ENCODE measurements around the gene C2CD4C.

C2CD4C gene

GRCh38 chr19:406971-407510 lies 1.9 kb downstream of the C2CD4C start:
- no peak for TF ChIP-seq CTCF (IDR thresholded peaks at IDR 0.05; ENCODE audit: poor library complexity, severe bottlenecking)
- no peak overlapping the region for H3K4me3 ChIP-seq (ENCODE audit: severe bottlenecking)
- peaks cover 13% of the 10 kb centered on the region for H3K27me3 ChIP-seq (ENCODE audit: insufficient read depth, poor library complexity, severe bottlenecking)

GRCh38 chr19:406135-406781 lies 2.7 kb downstream of the C2CD4C start:
- Histone ChIP-seq H3K9me3 (ENCODE audit: severe bottlenecking) (no peaks in the 10 kb centered on the region), H3K4me3 (ENCODE audit: severe bottlenecking) (no peak overlapping the region), H3K27ac (ENCODE audit: poor library complexity, severe bottlenecking) (no peak overlapping the region), H3K36me3 (ENCODE audit: low read depth) (no peaks in the 10 kb centered on the region), H3K4me1 (ENCODE audit: insufficient read depth, poor library complexity, severe bottlenecking) (no peaks in the 10 kb centered on the region), H3K27me3 (ENCODE audit: insufficient read depth, poor library complexity, severe bottlenecking) (peaks cover 13% of the 10 kb centered on the region)
- TF ChIP-seq CTCF (IDR thresholded peaks at IDR 0.05; ENCODE audit: poor library complexity, severe bottlenecking) = no peak
- ATAC-seq (ENCODE audit: low read depth) = no peak
- DNase-seq (ENCODE audit: low spot score) = peak; percentile 39

More at GRCh38 chr19:406971-407510, 1.9 kb downstream of the C2CD4C start:
- Histone ChIP-seq H3K9me3 (ENCODE audit: severe bottlenecking) (no peaks in the 10 kb centered on the region), H3K36me3 (ENCODE audit: low read depth) (no peaks in the 10 kb centered on the region), H3K4me1 (ENCODE audit: insufficient read depth, poor library complexity, severe bottlenecking) (no peaks in the 10 kb centered on the region), H3K27ac (ENCODE audit: poor library complexity, severe bottlenecking) (no peak overlapping the region)
- peak; percentile 54 for DNase-seq (ENCODE audit: low spot score)
- ATAC-seq (ENCODE audit: low read depth) = no peak

DNA sequence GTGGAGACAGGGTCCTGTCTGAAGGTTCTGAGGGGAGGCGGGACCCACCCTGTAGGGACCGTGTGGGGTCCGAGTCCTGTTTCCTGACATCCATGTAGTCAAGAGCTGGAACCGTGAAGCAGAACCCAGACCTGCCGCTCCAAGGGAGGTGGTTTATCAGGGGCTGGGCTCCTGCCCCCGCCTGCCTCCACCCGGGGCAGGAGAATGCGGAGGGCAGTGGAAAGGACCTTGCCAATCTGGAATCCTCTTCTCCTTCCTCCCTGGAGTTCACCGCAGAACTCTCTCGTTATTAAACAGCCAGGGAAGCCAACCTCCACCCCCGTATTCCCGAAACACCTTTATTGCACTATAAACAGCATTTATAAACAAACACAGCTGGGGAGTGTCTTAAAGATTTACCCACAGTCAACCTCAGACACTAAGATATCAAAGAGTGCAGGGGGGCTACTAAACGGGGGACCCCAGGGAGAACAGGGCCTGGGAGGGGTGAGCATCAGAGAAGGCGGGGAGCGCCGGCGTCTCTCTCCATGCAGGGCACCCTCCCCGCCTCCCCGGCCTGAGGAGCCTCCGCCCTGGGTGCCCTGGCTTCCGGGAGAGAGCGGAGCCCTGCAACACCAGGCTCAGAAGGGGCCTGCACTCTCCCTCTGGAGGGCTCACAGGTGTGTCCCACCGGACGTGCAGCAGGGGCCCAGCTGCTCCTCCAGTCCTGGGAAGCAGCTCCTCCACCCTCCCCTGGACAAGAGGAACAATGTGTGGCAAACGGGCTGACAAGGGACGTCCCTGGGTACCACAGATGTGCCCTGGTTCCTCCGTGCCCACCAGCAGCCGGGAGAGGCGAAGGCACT lies 3.6 kb downstream of the C2CD4C start:
- peak; percentile 48 for ATAC-seq (ENCODE audit: low read depth)
- no peak for TF ChIP-seq CTCF (IDR thresholded peaks at IDR 0.05; ENCODE audit: poor library complexity, severe bottlenecking)
- DNase-seq (ENCODE audit: low spot score) = no peak
- Histone ChIP-seq H3K4me1 (ENCODE audit: insufficient read depth, poor library complexity, severe bottlenecking) (no peaks in the 10 kb centered on the region), H3K36me3 (ENCODE audit: low read depth) (no peaks in the 10 kb centered on the region), H3K27ac (ENCODE audit: poor library complexity, severe bottlenecking) (no peak overlapping the region), H3K4me3 (ENCODE audit: severe bottlenecking) (no peak overlapping the region), H3K9me3 (ENCODE audit: severe bottlenecking) (no peaks in the 10 kb centered on the region), H3K27me3 (ENCODE audit: insufficient read depth, poor library complexity, severe bottlenecking) (peaks cover 12% of the 10 kb centered on the region)

DNA sequence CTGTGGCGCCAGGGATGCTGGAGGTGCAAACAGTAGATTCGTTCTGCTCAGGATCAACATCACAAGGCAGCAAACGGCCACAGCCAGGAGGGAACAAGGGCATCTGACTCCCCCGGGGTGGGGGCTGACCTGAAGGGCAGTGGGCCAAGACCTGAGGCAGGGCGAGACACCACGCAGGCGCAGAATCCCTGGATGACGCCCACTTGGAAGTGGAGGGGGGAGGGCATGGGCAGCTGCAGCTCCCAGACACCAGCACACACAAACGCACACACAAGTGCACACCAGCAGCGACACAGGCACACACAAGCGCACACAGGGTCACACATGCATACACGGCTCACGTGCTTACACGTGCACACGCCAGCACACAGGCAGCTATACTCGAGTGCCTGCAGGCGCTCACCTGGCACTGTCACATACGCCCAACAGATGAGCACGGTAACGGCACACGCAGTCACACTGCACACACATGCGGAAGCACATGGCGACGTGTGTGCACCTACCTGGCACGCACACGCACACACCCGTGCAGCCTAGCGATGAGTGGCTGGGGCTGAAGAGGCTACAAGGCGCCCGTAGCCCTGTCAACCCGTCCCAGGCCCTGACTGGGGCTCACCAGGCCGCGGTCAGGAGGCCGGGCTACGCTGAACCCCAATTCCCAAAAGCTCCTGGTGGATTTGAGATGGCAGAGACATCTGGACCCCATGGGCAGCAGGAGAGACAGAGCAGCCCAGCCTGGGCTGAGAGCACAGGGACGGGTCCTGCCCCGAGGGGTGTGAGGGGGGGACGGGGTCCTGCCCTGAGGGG lies 5.5 kb downstream of the C2CD4C start:
- DNase-seq (ENCODE audit: low spot score) = peak; percentile 38
- TF ChIP-seq CTCF (IDR thresholded peaks at IDR 0.05; ENCODE audit: poor library complexity, severe bottlenecking) = no peak
- Histone ChIP-seq H3K4me3 (ENCODE audit: severe bottlenecking) (no peak overlapping the region), H3K27me3 (ENCODE audit: insufficient read depth, poor library complexity, severe bottlenecking) (no peaks in the 10 kb centered on the region), H3K36me3 (ENCODE audit: low read depth) (no peaks in the 10 kb centered on the region), H3K4me1 (ENCODE audit: insufficient read depth, poor library complexity, severe bottlenecking) (no peaks in the 10 kb centered on the region), H3K9me3 (ENCODE audit: severe bottlenecking) (no peaks in the 10 kb centered on the region), H3K27ac (ENCODE audit: poor library complexity, severe bottlenecking) (no peak overlapping the region)
- no peak for ATAC-seq (ENCODE audit: low read depth)
